ENCODE measurements around the gene NEUROD6.

NEUROD6 gene

DNA sequence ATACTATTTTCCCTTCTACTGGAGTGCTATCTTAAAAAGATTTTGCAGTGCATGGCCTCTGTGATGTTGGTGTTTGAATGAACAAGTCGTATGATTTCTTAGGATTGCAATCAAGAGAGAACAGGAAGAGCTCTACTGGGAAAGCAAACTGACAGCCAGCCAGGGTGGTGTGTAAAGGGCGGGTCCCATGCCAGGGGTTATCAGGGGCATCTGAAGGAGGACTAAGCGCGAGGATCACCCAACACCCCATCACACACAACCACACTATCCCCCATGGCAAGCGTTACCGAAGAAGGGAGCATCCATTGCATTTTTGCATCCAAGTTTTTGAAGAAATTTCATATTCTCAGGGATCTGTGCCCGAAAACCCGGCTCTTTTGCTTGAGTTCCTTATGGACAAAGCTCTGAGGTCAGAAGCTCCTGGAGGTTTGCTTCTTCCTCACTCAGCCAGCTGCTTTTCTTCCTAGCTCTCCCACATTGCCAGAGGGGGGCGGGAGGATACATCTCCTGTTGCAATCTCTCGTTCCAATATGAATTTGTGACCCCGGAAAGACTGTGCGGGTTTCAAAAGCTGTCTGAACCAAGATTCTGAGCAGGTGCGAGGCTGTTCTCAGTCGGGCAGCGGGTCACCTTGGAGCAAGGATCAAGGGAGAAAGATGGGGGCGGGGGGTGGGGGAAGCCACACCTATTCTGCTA, 5.2 kb downstream of the NEUROD6 start:
- FAIRE-seq = no peak

GRCh38 chr7:31333291-31333690, 7.2 kb downstream of the NEUROD6 start:
- FAIRE-seq (no peak), DNase-seq (ENCODE audit: insufficient read length, low spot score) (no peak)

More for the DNA sequence above, 5.2 kb downstream of the NEUROD6 start:
- no peak for DNase-seq (ENCODE audit: insufficient read length, low spot score)

DNA sequence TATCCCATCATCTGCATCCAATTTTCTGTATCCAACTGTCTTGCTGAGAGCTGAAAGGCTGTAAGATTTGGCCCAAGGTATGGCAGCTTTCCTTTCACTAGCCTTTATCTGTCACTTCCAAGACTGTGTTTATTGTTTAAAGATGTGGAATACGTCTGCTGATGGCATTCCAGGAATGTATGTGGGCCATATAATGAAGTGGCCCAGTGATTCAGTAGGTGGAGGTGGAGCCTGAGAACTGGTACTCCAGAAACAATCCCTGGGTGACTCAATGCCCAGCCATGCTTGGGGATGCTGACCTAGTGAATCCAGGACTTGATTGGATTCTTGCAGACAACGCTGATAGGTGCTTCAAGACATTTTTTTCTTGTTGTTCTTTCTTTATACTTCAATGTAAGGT, 13.5 kb downstream of the NEUROD6 start:
- FAIRE-seq (no peak), DNase-seq (ENCODE audit: insufficient read length, low spot score) (peak; percentile 3)

GRCh38 chr7:31326416-31326815, 14.1 kb downstream of the NEUROD6 start:
- DNase-seq (ENCODE audit: insufficient read length, low spot score) (no peak), FAIRE-seq (no peak)

- no peak for DNase-seq (ENCODE audit: insufficient read length, low spot score)
- no peak for FAIRE-seq
Observed at GRCh38 chr7:31323101-31323500, 17.4 kb downstream of the NEUROD6 start.

DNA sequence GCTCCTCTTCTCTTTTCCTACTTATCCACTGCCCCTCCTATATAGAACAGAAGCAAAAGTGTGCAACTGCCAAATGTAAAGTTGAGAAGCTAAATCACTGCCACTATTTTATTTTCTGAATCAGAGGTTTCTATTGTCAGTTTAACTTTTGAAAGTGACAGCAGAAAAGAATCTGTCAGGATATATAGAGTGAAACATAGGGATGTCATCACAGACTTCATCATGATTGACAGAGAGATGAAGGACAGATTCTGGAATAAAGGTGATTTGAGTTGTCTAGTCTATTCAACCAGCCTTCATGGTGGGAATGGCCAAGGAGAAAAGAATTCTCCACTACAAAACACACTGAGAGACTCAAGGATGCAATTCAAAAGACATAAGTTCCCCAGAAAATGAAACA, 19.9 kb downstream of the NEUROD6 start:
- no peak for FAIRE-seq

DNA sequence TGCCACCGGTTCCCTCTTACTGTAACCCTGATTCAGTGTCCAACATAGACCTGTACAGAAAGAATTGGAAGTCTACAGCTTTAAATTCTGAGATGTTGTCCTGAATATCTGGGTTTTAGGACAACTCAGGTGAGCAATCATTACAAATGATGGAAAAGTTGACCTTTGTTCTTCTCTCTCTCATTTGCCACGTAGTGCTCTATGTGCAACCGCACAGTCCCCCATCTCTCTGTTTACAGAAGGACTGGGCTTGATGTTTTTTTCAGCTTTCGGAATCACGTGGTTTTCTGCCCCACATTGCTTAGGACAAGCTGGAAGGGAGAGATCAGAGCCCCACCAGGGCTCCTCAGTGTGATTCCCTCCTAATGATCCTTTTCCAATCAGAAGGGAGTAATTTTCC, 22.2 kb downstream of the NEUROD6 start:
- FAIRE-seq = no peak

More for the DNA sequence above, 19.9 kb downstream of the NEUROD6 start:
- no peak for DNase-seq (ENCODE audit: insufficient read length, low spot score)

DNA sequence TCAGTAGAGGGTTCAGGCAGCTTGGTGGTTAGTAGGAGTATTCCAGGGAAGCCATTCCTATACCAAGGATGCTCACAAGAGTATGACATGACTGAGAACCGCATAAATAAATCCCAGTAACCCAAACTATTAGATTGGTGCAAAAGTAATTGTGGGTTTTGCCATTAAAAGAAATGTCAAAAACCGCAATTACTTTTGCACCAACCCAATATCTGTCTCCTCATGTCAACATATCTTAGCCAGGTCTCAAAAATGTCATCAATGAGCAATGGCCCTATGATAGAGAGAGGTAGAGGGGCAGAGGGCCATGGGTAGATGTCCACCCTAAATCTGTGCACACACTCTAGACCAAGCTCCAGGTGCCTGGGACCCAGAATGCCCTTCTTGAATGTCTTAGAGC, 23.6 kb downstream of the NEUROD6 start:
- DNase-seq (ENCODE audit: insufficient read length, low spot score) = no peak
- FAIRE-seq = no peak

More for the DNA sequence above, 22.2 kb downstream of the NEUROD6 start:
- DNase-seq (ENCODE audit: insufficient read length, low spot score) = no peak

- FAIRE-seq (no peak), DNase-seq (ENCODE audit: insufficient read length, low spot score) (no peak)
Observed at GRCh38 chr7:31315758-31316157, 24.8 kb downstream of the NEUROD6 start.

GRCh38 chr7:31314781-31315180, 25.7 kb downstream of the NEUROD6 start:
- DNase-seq (ENCODE audit: insufficient read length, low spot score) (no peak), FAIRE-seq (no peak)

GRCh38 chr7:31312889-31313288, 27.6 kb downstream of the NEUROD6 start:
- no peak for FAIRE-seq
- DNase-seq (ENCODE audit: insufficient read length, low spot score) = no peak

GRCh38 chr7:31311552-31311951, 29.0 kb downstream of the NEUROD6 start:
- DNase-seq (ENCODE audit: insufficient read length, low spot score) = no peak
- no peak for FAIRE-seq

DNA sequence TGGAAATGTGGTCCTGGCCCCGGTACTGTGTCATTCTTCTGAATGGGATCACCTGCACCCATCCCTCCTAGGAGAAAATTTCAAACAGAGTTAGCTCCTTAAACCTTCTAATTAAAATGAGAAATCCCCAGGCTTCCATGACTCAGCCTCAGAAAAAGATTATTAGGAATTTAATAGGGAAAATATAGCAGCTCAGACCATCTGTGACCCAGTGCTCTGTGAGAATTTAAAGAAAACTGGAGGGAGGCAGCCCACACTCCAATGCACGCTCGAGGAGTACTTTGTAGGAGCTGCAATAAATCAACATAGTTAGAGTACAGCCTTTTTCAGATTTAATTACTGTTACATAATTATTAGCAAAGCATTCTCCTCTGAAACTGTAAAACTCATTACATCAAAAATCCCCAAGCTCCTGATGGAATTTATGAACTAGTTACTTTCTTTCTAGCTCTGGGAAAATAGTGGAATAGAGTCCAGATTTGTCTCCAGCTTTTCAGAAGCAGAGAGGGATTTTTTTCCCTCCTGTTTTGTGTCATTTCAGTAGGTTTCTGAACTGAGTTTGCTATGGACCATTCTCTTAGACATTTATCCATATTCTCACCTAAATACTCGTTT, 30.1 kb downstream of the NEUROD6 start:
- FAIRE-seq = no peak
- no peak for DNase-seq (ENCODE audit: insufficient read length, low spot score)

GRCh38 chr7:31309407-31309806, 31.1 kb downstream of the NEUROD6 start:
- FAIRE-seq = no peak
- no peak for DNase-seq (ENCODE audit: insufficient read length, low spot score)

DNA sequence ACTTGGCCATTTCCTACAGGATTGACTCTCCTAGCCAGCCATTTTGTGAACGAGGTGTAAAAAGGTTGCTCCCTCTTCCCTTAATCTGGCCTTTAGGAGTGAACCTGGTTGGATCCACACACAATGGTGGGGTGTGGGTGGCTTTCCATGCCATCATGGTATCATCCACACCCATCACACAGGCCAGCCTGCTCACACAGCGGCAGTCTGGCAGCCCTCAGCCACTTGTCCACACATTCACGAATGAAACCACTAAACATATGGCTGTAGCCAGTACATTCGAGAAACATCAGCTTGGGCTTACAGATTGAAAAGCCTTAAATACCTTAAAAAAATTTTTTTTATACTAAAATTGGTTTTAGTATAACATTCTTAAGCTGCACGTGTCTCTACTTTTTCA, 31.9 kb downstream of the NEUROD6 start:
- no peak for FAIRE-seq

DNA sequence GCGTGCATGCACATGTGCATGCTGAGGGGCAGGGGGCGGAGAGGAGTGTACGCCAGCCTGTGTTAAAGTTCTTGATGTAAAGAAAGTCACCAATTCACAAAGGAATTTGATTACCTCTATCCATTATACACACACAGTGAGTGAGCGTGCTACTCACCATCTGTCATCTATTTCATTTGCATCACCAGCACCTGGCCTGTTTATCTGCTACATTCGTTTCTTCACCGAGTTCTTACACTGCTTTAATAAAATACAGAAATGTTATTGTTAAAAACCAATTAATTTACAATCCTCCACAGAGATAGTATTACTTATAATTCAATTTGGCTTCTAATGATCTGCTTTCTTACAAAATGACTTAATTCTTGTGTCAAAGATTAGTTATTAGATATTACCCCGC, 32.6 kb downstream of the NEUROD6 start:
- FAIRE-seq = no peak
- no peak for DNase-seq (ENCODE audit: insufficient read length, low spot score)

More for the DNA sequence above, 31.9 kb downstream of the NEUROD6 start:
- no peak for DNase-seq (ENCODE audit: insufficient read length, low spot score)

DNA sequence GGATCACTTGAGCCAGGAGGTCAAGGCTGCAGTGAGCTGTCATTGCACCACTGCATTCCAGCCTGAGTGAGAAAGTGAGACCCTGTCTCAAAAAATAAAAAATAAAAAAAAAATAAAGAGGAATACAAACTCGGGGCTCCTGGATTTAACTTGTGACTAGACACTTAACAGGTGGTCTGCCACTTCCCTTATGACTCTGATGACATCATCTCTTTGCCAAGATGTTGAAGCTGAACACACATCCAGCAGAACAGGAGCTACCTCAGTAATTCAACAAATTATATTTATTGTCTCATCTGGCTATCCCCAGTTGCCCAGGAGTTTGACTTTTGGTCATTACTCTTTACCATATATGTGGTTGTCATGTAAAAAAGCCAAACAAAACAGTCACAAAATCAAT, 35.3 kb downstream of the NEUROD6 start:
- DNase-seq (ENCODE audit: insufficient read length, low spot score) (no peak), FAIRE-seq (no peak)

GRCh38 chr7:31304446-31304845, 36.1 kb downstream of the NEUROD6 start:
- DNase-seq (ENCODE audit: insufficient read length, low spot score) (no peak), FAIRE-seq (no peak)

DNA sequence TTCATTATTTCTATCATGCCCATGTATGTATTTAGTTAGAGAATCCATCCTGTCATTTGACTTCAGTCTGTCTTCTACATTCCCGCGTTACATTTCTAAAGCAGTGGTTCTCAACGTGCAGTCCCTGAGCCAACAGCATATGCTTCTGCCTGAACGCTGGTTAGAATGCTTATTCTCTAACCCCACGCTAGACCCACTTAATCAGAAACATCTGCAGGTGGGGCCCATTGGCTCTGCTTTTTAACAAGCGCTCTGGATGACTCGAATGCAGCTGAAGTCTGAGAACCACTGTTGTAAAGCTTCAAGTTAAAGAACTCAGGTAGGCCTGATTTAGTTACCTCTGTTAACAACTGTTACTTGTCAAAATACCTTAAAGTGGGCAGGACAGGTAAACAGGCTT, 38.2 kb downstream of the NEUROD6 start:
- DNase-seq (ENCODE audit: insufficient read length, low spot score) (no peak), FAIRE-seq (no peak)

DNA sequence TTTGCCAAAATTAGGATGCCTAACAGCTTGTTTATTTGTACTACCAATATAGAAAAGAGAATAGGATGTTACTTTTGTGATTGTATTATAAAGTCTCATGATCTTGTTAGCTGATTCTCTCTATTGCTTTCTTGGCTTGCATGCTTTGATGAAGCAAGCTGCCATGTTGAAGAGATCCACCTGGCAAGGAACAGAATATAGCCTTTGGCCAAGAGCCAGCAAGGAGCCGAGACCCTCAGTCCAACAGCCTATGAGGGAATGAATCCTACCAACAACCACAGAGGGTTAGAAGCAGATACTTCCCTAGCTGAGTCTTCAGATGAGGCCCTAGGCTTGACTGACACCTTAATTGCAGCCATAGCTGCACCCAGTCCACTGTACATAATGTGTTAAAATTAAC, 41.2 kb downstream of the NEUROD6 start:
- no peak for FAIRE-seq
- DNase-seq (ENCODE audit: insufficient read length, low spot score) = no peak

DNA sequence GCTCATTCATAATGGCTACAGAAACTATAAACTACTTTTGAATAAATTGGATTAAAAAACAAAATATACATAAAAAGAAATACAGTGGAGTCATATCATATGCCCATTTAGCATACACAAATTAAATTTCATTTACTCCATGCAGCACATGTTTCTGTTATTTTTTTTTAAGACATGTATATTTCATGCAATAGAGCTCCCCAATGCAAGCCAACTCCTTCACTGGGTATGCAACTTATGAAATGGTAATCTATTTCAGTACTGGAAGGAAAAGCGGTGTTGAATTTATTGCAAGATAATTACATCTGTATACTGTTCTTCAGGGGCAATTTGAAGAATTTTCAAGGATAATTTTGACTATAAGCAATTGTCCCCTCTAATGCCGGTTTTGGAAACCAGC, 49.9 kb downstream of the NEUROD6 start:
- FAIRE-seq = no peak

More for the DNA sequence above, 49.9 kb downstream of the NEUROD6 start:
- no peak for DNase-seq (ENCODE audit: insufficient read length, low spot score)

Data from HTR-8/SVneo (cell line).